Neural cell (in vitro differentiated cells): ENCODE data around the gene KCTD2. TPM values are rescaled to one million over a fixed set of nuclear protein-coding genes. Genes with fewer than 3 reads are reported as not detected.

Experiments
- H2AFZ ChIP-seq: fragments of 200-600, 300-800 bp; sonication (generic), shearing (Covaris generic); 2 replicates; pipeline ENCODE4 v1.6.0; 2014; ENCODE audit warnings: low read depth, mild to moderate bottlenecking, antibody characterized with exemption, low read length, moderate library complexity
- H3F3A ChIP-seq: fragments of 200-600 bp; shearing (Covaris generic); 2 replicates; pipeline ENCODE4 v1.6.1; 2016; ENCODE audit warnings: mild to moderate bottlenecking, moderate library complexity, mixed read lengths, antibody characterized with exemption, low read length; ENCODE audit not compliant: insufficient read depth, poor library complexity, severe bottlenecking
- H3K27ac ChIP-seq: fragments of 200-600, 300-800 bp; sonication (generic), shearing (Covaris generic); 2 replicates; pipeline ENCODE4 v1.5.1; 2014; ENCODE audit warnings: mild to moderate bottlenecking, low read length, moderate library complexity
- H3K27me3 ChIP-seq: fragments of 300-800, 200-600 bp; sonication (generic), shearing (Covaris generic); 2 replicates; pipeline ENCODE4 v1.6.0; 2014; ENCODE audit warnings: mild to moderate bottlenecking, low read depth, low read length, moderate library complexity; ENCODE audit not compliant: insufficient read depth
- H3K36me3 ChIP-seq: fragments of 300-800, 200-600 bp; sonication (generic), shearing (Covaris generic); 2 replicates; pipeline ENCODE4 v1.5.1; 2014; ENCODE audit warnings: mild to moderate bottlenecking, antibody characterized with exemption, low read length, moderate library complexity; ENCODE audit not compliant: insufficient read depth
- H3K4me2 ChIP-seq: fragments of 300-800, 200-600 bp; sonication (generic), shearing (Covaris generic); 2 replicates; pipeline ENCODE4 v1.6.0; 2014; ENCODE audit warnings: mild to moderate bottlenecking, low read length
- H3K4me3 ChIP-seq: fragments of 300-800, 200-600 bp; sonication (generic), shearing (Covaris generic); 2 replicates; pipeline ENCODE4 v1.5.1; 2014; ENCODE audit warnings: mild to moderate bottlenecking, low read length, moderate library complexity
- H3K79me2 ChIP-seq: fragments of 200-600 bp; shearing (Covaris generic); replicated peaks from 2 replicates; pipeline ENCODE4 v1.6.0; 2014; ENCODE audit warnings: mild to moderate bottlenecking, low read length, moderate library complexity; ENCODE audit not compliant: insufficient read depth
- H3K9ac ChIP-seq: fragments of 300-800, 200-600 bp; sonication (generic), shearing (Covaris generic); 2 replicates; pipeline ENCODE4 v1.6.1; 2016; ENCODE audit warnings: mild to moderate bottlenecking, low read length, mixed read lengths
- H3K9me2 ChIP-seq: fragments of 200-600 bp; shearing (Covaris generic); 2 replicates; pipeline ENCODE4 v1.6.1; 2016; ENCODE audit warnings: mild to moderate bottlenecking, low read length, mixed read lengths; ENCODE audit not compliant: insufficient read depth
- H3K9me3 ChIP-seq: fragments of 200-600, 300-800 bp; sonication (generic), shearing (Covaris generic); 2 replicates; pipeline ENCODE4 v1.6.1; 2016; ENCODE audit warnings: mild to moderate bottlenecking, mixed run types, low read length, moderate library complexity, mixed read lengths
- H4K20me1 ChIP-seq: fragments of 200-600 bp; shearing (Covaris generic); 2 replicates; pipeline ENCODE4 v1.6.1; 2016; ENCODE audit warnings: mild to moderate bottlenecking, mixed run types; ENCODE audit not compliant: insufficient read depth
- EP300 ChIP-seq: fragments of 450-650 bp; conservative IDR thresholded peaks from 2 replicates; pipeline ENCODE4 v1.6.1; 2014; ENCODE audit warnings: antibody characterized with exemption, mild to moderate bottlenecking, moderate library complexity; ENCODE audit not compliant: poor library complexity, severe bottlenecking
- EZH2 ChIP-seq: fragments of 200-600, 300-800 bp; shearing (Covaris generic), sonication (generic); IDR thresholded peaks from 2 replicates; pipeline ENCODE4 v1.6.1; 2014; ENCODE audit warnings: antibody characterized with exemption, low read length, borderline replicate concordance, mild to moderate bottlenecking; ENCODE audit not compliant: insufficient read depth, poor library complexity, severe bottlenecking
- MXI1 ChIP-seq: fragments of 450-650 bp; conservative IDR thresholded peaks from 2 replicates; pipeline ENCODE4 v1.6.1; 2014; ENCODE audit warnings: antibody characterized with exemption, mild to moderate bottlenecking; ENCODE audit not compliant: poor library complexity, severe bottlenecking
- POLR2AphosphoS5 ChIP-seq: IDR thresholded peaks from 2 replicates; pipeline ENCODE4 v1.6.1; 2012
- RAD21 ChIP-seq: fragments of 450-650 bp; conservative IDR thresholded peaks from 2 replicates; pipeline ENCODE4 v1.6.1; 2014; ENCODE audit warnings: antibody characterized with exemption, mild to moderate bottlenecking, moderate library complexity
- SMC3 ChIP-seq: fragments of 450-650 bp; conservative IDR thresholded peaks from 2 replicates; pipeline ENCODE4 v1.6.1; 2014; ENCODE audit warnings: antibody characterized with exemption, mild to moderate bottlenecking, moderate library complexity; ENCODE audit not compliant: poor library complexity
- TAF1 ChIP-seq: IDR thresholded peaks from 2 replicates; pipeline ENCODE4 v1.6.1; 2012; ENCODE audit warnings: low read depth
- polyA plus RNA-seq: library from polyadenylated mRNA; depleted of rRNA; stranded (reverse); fragments of >200 nt; gene quantifications from 2 replicates; pipeline ENCODE4 v1.2.3, GENCODE V29; 2014
- TF ChIP-seq, protein P1 (sequence below): IDR thresholded peaks from 2 replicates; pipeline ENCODE4 v1.6.1; 2012; ENCODE audit warnings: borderline replicate concordance
- TF ChIP-seq, protein P2 (sequence below): fragments of 450-650 bp; IDR thresholded peaks from 2 replicates; pipeline ENCODE4 v1.5.1; 2014; ENCODE audit warnings: antibody characterized with exemption, mild to moderate bottlenecking, moderate library complexity; ENCODE audit not compliant: poor library complexity, severe bottlenecking

Gene KCTD2
- polyA plus RNA-seq, 1 donor from 2014 or later: 32.8 TPM

DNA sequence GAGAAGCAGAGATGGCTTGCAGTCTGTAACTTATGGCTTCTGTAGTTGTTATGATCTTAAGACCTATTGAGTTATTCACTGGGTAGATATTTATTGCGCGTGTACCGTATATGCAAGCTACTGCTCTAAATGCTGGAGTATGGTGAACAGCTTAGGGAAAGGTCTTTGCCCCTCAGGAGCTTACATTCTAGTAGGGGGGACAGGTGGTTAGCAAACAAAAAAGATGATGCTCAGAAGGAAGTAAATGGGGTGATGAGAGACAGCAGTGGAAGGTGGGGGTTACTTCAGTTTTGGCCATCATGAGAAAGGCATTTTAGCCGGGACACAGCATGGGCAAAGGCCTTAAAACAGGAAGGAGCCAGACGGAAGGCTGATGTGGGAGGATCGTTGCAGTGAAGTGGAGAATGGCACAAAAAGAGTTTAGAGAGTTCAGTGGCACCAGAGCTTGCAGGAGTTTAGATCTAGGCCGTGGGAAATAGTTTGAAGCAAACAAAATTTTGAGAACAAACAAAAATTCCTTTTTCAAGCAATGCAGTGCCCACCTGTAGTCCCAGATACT lies 64.8 kb downstream of the KCTD2 start:
- H3K9me2 ChIP-seq: no peaks in the 10 kb centered on the region
- no peaks in the 10 kb centered on the region for H3K36me3 ChIP-seq
- H3K4me3 ChIP-seq: no peak overlapping the region
- no peaks in the 10 kb centered on the region for H3K27me3 ChIP-seq
- no peak for TF ChIP-seq RAD21
- TF ChIP-seq EP300: no peak
- TF ChIP-seq POLR2AphosphoS5: no peak
- no peak for TF ChIP-seq EZH2
- TF ChIP-seq MXI1: no peak
- TF ChIP-seq, protein P1, sequence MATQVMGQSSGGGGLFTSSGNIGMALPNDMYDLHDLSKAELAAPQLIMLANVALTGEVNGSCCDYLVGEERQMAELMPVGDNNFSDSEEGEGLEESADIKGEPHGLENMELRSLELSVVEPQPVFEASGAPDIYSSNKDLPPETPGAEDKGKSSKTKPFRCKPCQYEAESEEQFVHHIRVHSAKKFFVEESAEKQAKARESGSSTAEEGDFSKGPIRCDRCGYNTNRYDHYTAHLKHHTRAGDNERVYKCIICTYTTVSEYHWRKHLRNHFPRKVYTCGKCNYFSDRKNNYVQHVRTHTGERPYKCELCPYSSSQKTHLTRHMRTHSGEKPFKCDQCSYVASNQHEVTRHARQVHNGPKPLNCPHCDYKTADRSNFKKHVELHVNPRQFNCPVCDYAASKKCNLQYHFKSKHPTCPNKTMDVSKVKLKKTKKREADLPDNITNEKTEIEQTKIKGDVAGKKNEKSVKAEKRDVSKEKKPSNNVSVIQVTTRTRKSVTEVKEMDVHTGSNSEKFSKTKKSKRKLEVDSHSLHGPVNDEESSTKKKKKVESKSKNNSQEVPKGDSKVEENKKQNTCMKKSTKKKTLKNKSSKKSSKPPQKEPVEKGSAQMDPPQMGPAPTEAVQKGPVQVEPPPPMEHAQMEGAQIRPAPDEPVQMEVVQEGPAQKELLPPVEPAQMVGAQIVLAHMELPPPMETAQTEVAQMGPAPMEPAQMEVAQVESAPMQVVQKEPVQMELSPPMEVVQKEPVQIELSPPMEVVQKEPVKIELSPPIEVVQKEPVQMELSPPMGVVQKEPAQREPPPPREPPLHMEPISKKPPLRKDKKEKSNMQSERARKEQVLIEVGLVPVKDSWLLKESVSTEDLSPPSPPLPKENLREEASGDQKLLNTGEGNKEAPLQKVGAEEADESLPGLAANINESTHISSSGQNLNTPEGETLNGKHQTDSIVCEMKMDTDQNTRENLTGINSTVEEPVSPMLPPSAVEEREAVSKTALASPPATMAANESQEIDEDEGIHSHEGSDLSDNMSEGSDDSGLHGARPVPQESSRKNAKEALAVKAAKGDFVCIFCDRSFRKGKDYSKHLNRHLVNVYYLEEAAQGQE: no peak
- TF ChIP-seq, protein P2, sequence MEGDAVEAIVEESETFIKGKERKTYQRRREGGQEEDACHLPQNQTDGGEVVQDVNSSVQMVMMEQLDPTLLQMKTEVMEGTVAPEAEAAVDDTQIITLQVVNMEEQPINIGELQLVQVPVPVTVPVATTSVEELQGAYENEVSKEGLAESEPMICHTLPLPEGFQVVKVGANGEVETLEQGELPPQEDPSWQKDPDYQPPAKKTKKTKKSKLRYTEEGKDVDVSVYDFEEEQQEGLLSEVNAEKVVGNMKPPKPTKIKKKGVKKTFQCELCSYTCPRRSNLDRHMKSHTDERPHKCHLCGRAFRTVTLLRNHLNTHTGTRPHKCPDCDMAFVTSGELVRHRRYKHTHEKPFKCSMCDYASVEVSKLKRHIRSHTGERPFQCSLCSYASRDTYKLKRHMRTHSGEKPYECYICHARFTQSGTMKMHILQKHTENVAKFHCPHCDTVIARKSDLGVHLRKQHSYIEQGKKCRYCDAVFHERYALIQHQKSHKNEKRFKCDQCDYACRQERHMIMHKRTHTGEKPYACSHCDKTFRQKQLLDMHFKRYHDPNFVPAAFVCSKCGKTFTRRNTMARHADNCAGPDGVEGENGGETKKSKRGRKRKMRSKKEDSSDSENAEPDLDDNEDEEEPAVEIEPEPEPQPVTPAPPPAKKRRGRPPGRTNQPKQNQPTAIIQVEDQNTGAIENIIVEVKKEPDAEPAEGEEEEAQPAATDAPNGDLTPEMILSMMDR: no peak
- no peak for TF ChIP-seq SMC3
- no peak for TF ChIP-seq TAF1
- H3K9me3 ChIP-seq: no peaks in the 10 kb centered on the region
- H2AFZ ChIP-seq: no peak overlapping the region
- H4K20me1 ChIP-seq: no peaks in the 10 kb centered on the region
- peaks cover 9% of the 10 kb centered on the region for H3K79me2 ChIP-seq
- H3K4me2 ChIP-seq: no peak overlapping the region
- no peak overlapping the region for H3K27ac ChIP-seq
- no peaks in the 10 kb centered on the region for H3F3A ChIP-seq
- no peak overlapping the region for H3K9ac ChIP-seq

DNA sequence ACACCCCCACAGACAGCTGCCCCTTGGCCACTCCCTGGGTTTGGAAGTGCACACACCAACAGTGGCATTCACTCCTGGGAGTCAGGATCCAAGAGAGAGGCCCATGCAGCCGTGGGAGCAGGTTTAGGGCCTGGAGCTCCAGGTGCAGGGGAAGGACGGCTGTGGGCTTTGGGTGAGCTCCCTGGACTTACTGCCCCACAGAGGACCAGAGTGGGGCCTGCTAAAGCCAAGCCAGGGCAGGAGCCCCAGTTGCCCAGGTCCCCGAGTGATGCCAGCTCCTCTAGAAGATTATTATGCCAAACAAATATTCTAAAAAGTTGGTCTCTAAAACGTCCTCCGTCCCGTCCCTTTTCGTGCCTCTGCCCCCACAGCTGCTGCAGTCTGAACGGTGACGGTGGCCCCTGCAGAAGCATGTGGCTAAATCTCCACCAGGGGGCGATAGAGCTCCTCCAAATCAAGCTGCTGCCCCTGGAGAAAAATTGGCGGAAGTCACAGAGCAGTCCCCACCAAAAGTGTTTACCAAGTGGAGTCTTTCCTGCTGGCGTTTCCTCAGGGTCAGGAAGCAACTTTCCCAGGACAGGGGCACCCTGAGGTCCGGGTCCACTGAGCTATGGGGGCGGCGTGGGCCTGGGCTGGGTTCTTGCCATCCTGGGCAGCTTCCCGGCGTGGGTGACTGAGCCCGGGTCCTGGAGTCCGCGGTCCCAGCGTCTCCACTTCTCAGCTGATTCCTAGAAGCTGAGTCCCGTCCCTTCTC lies 67.0 kb downstream of the KCTD2 start:
- Histone ChIP-seq H4K20me1 (no peaks in the 10 kb centered on the region), H3K9me2 (no peaks in the 10 kb centered on the region), H3K27ac (no peak overlapping the region), H3K27me3 (no peaks in the 10 kb centered on the region), H3K36me3 (no peaks in the 10 kb centered on the region), H3K4me2 (no peak overlapping the region), H3K4me3 (no peak overlapping the region), H3K79me2 (peaks cover 9% of the 10 kb centered on the region), H2AFZ (no peak overlapping the region), H3K9me3 (no peaks in the 10 kb centered on the region), H3K9ac (no peak overlapping the region), H3F3A (no peaks in the 10 kb centered on the region)
- TF ChIP-seq EP300: no peak
- no peak for TF ChIP-seq EZH2
- TF ChIP-seq RAD21: peak; percentile 80
- TF ChIP-seq SMC3: peak; percentile 80
- TF ChIP-seq, protein P2: peak; percentile 87
- no peak for TF ChIP-seq TAF1
- TF ChIP-seq, protein P1: no peak
- no peak for TF ChIP-seq MXI1
- no peak for TF ChIP-seq POLR2AphosphoS5
